Muscle layer of colon (tissue), 2 donors: Measurements from ENCODE around the gene PRDM15.

Experiments used
- H3K27ac ChIP-seq: one replicate; pipeline ENCODE4 v1.7.0; 2013; ENCODE audit warnings: low read depth, mild to moderate bottlenecking, low read length, moderate library complexity
- H3K27me3 ChIP-seq, 2 donors: one replicate each; pipeline ENCODE4 v1.7.0; 2013; ENCODE audit warnings: low read length in 2 of 2, mild to moderate bottlenecking in 2 of 2; ENCODE audit not compliant: insufficient read depth in 2 of 2, control insufficient read depth in 1 of 2
- H3K36me3 ChIP-seq: one replicate; pipeline ENCODE4 v1.7.0; 2013; ENCODE audit warnings: mild to moderate bottlenecking, low read length; ENCODE audit not compliant: insufficient read depth
- H3K4me1 ChIP-seq: one replicate; pipeline ENCODE4 v1.7.0; 2013; ENCODE audit warnings: mild to moderate bottlenecking, low read length; ENCODE audit not compliant: insufficient read depth
- H3K4me3 ChIP-seq, 2 donors: one replicate each; pipeline ENCODE4 v1.7.0; 2013; ENCODE audit warnings: low read length in 2 of 2, low read depth in 1 of 2, mild to moderate bottlenecking in 1 of 2, moderate library complexity in 1 of 2
- H3K9ac ChIP-seq: one replicate; pipeline ENCODE4 v1.7.0; 2013; ENCODE audit warnings: low read length
- H3K9me3 ChIP-seq: one replicate; pipeline ENCODE4 v1.7.0; 2013; ENCODE audit warnings: mild to moderate bottlenecking, low read length
- donor health status: abdominal sarcoma.
- donor health status: Adenocarcinoma of cecum.

The PRDM15 gene, protein sequence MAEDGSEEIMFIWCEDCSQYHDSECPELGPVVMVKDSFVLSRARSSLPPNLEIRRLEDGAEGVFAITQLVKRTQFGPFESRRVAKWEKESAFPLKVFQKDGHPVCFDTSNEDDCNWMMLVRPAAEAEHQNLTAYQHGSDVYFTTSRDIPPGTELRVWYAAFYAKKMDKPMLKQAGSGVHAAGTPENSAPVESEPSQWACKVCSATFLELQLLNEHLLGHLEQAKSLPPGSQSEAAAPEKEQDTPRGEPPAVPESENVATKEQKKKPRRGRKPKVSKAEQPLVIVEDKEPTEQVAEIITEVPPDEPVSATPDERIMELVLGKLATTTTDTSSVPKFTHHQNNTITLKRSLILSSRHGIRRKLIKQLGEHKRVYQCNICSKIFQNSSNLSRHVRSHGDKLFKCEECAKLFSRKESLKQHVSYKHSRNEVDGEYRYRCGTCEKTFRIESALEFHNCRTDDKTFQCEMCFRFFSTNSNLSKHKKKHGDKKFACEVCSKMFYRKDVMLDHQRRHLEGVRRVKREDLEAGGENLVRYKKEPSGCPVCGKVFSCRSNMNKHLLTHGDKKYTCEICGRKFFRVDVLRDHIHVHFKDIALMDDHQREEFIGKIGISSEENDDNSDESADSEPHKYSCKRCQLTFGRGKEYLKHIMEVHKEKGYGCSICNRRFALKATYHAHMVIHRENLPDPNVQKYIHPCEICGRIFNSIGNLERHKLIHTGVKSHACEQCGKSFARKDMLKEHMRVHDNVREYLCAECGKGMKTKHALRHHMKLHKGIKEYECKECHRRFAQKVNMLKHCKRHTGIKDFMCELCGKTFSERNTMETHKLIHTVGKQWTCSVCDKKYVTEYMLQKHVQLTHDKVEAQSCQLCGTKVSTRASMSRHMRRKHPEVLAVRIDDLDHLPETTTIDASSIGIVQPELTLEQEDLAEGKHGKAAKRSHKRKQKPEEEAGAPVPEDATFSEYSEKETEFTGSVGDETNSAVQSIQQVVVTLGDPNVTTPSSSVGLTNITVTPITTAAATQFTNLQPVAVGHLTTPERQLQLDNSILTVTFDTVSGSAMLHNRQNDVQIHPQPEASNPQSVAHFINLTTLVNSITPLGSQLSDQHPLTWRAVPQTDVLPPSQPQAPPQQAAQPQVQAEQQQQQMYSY

GRCh38 chr21:41879190-41879998 is at the start of gene PRDM15:
TSS of gene PRDM15 (minus strand) at chr21:41879344. CDS start at chr21:41860363, 18,981 bp downstream.
- peaks cover 13% of the 10 kb centered on the region for H3K4me1 ChIP-seq
- H3K36me3 ChIP-seq = no peaks in the 10 kb centered on the region
- no peaks in the 10 kb centered on the region for H3K9me3 ChIP-seq
- peak within 1 kb of the TSS; percentile 32 for H3K27ac ChIP-seq
- H3K4me3 ChIP-seq = peak within 1 kb of the TSS; percentile 81 to 90
- H3K27me3 ChIP-seq = no peaks in the 10 kb centered on the region
- peak within 1 kb of the TSS; percentile 75 for H3K9ac ChIP-seq

GRCh38 chr21:41928621-41929220 is 49.6 kb upstream of the PRDM15 start:
- Histone ChIP-seq H3K4me1 (peaks cover 27% of the 10 kb centered on the region), H3K27ac (no peak overlapping the region)

GRCh38 chr21:41927727-41928409 is 48.7 kb upstream of the PRDM15 start:
- Histone ChIP-seq H3K4me3 (no peak overlapping the region), H3K4me1 (peaks cover 21% of the 10 kb centered on the region), H3K9me3 (no peaks in the 10 kb centered on the region), H3K27me3 (no peaks in the 10 kb centered on the region), H3K36me3 (no peaks in the 10 kb centered on the region), H3K27ac (no peak overlapping the region), H3K9ac (no peak overlapping the region)

More at GRCh38 chr21:41928621-41929220, 49.6 kb upstream of the PRDM15 start:
- H3K27me3 ChIP-seq = no peaks in the 10 kb centered on the region
- no peak overlapping the region for H3K9ac ChIP-seq
- no peak overlapping the region for H3K4me3 ChIP-seq
- H3K9me3 ChIP-seq = no peaks in the 10 kb centered on the region
- no peaks in the 10 kb centered on the region for H3K36me3 ChIP-seq

- Histone ChIP-seq H3K4me1 (peaks cover 18% of the 10 kb centered on the region), H3K9me3 (no peaks in the 10 kb centered on the region), H3K27ac (peak overlapping the region; percentile 75), H3K36me3 (no peaks in the 10 kb centered on the region), H3K9ac (peak overlapping the region; percentile 52), H3K27me3 (no peaks in the 10 kb centered on the region), H3K4me3 (peak overlapping the region in 1 of 2 donors; percentile 61)
These were observed 47.6 kb upstream of the PRDM15 start for GRCh38 chr21:41926807-41927171.

- Histone ChIP-seq H3K9me3 (no peaks in the 10 kb centered on the region), H3K9ac (peak overlapping the region; percentile 52), H3K27ac (peak overlapping the region; percentile 75), H3K4me1 (peaks cover 18% of the 10 kb centered on the region), H3K36me3 (no peaks in the 10 kb centered on the region), H3K4me3 (peak overlapping the region; percentile 10 to 61), H3K27me3 (no peaks in the 10 kb centered on the region)
These were observed 47.1 kb upstream of the PRDM15 start for GRCh38 chr21:41926117-41926806.

DNA sequence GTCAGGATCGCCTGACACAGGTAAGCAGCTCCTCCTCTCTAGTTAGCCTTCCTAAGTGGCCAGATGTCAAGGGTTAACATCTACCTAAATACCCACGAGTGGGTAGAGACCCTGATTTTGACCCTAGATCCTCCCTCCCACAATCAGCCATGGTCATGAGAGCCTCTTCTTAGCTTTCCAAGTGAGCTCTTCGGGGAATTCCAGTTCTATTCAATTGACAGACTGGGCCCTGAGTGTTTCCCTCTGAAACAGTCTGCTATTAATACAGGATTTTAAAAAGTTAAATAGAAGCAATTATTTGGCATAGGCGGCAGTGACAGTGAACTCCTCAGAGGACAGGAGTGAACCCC is 46.6 kb upstream of the PRDM15 start:
- Histone ChIP-seq H3K36me3 (no peaks in the 10 kb centered on the region), H3K4me1 (peaks cover 18% of the 10 kb centered on the region), H3K27me3 (no peaks in the 10 kb centered on the region), H3K9ac (peak overlapping the region; percentile 52), H3K27ac (peak overlapping the region; percentile 75), H3K4me3 (peak overlapping the region; percentile 10 to 61), H3K9me3 (no peaks in the 10 kb centered on the region)

- Histone ChIP-seq H3K27ac (no peak overlapping the region), H3K4me3 (no peak overlapping the region), H3K4me1 (peaks cover 18% of the 10 kb centered on the region), H3K27me3 (no peaks in the 10 kb centered on the region), H3K9ac (no peak overlapping the region), H3K9me3 (no peaks in the 10 kb centered on the region), H3K36me3 (no peaks in the 10 kb centered on the region)
These were observed 45.2 kb upstream of the PRDM15 start for GRCh38 chr21:41924368-41924754.

DNA sequence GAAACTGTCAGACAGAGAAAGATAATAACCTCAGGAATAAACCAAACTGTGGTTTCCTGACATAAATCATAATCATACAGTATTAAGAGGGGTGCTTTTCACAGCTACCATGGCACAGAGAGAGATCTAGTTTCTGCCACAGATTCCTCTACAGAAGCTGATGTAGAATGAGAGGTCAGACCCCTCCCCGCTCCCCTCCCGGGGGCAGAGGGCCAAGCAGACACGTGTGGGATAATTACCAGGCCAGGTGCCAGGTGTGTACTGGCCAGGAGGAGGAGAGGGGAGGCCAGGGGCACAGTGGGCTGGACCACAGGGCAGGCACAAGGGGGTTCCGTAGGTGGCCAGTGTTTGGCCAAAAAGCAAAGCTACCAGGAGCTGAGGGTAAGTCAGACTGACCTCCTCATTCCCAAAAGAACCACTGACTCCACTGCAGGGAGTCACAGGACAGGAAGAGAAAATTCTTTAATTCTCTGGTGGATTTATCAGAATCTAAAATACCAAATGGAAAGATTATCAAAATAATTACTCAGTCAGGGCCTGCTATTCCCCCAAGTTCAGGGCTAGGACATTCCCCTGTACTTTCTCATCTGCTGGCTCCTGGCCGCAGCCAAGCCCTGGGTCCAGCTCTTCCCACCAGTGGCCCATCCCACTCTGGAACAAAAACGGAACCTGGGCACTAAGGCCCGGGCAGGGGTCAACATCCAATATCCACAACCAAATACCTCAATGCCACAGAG is 44.7 kb upstream of the PRDM15 start:
- Histone ChIP-seq H3K27me3 (no peaks in the 10 kb centered on the region), H3K4me1 (peaks cover 18% of the 10 kb centered on the region), H3K4me3 (no peak overlapping the region), H3K9ac (no peak overlapping the region), H3K9me3 (no peaks in the 10 kb centered on the region), H3K36me3 (no peaks in the 10 kb centered on the region), H3K27ac (no peak overlapping the region)

GRCh38 chr21:41923186-41923585 is 44.0 kb upstream of the PRDM15 start:
- Histone ChIP-seq H3K4me3 (no peak overlapping the region), H3K9me3 (no peaks in the 10 kb centered on the region), H3K27me3 (no peaks in the 10 kb centered on the region), H3K36me3 (peaks cover under 1% of the 10 kb centered on the region), H3K4me1 (peaks cover 18% of the 10 kb centered on the region), H3K27ac (no peak overlapping the region), H3K9ac (no peak overlapping the region)
